Cardiac septum (tissue), 1 donor: ENCODE results near the gene STAP1. TPM values are rescaled to one million over a fixed set of nuclear protein-coding genes. Genes with fewer than 3 reads are reported as not detected.
"Not testable (repeated sequence)": the region's sequence is repeated elsewhere in the genome, so short reads cannot be mapped to it uniquely, and the experiment has no call there.

Experiments used
- DNase-seq: peaks from one replicate; pipeline ENCODE4 v3.0.0-alpha.2; 2020; ENCODE audit warnings: low spot score
- intact Hi-C: fragments of 100-400 bp; cut with DNase I; formaldehyde crosslinking; loops from one replicate; pipeline ENCODE4 v1.14.0; 2022
- total RNA-seq: library from RNA; stranded (reverse); fragmentation: NEBNext Ultra II Directional; extraction: Animal tissue kit (Norgen Biotek cat#: 25700); gene quantifications from one replicate; pipeline ENCODE4 v1.2.1, GENCODE V29; 2021
- donor health status: DM: no; HTN: no; CAD: no.

The STAP1 gene
- total RNA-seq, 1 donor from 2014 or later = not detected

- intact Hi-C loops = no loop called here
- no peak for DNase-seq
These were observed 45.5 kb downstream of the STAP1 start for GRCh38 chr4:67604029-67604381.

- intact Hi-C loops = no loop called here
- DNase-seq = no peak
These were observed 46.2 kb downstream of the STAP1 start for GRCh38 chr4:67604749-67605148.

DNA sequence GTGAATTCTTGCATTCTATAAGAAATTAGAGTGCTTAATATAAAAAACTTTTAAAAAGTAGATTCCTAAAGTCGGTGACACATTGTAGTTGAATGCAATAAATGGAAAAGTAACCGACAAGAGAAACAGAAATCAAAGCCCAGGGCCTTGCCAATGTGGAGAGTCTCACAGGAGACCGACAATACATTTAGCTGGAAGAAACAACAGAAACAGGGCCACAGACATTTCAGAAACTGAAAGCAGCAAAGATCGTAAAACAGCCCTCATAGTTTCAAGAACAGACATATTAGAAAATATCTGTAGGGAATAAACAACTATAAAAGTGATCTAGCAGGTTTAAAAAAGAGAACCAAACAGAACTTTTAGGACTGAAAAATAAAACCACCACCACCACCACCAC, 49.5 kb downstream of the STAP1 start:
- DNase-seq = no peak
- intact Hi-C loops = no loop called here

- intact Hi-C loops = no loop called here
- no peak for DNase-seq
These were observed 55.7 kb downstream of the STAP1 start for GRCh38 chr4:67614186-67614585.

DNA sequence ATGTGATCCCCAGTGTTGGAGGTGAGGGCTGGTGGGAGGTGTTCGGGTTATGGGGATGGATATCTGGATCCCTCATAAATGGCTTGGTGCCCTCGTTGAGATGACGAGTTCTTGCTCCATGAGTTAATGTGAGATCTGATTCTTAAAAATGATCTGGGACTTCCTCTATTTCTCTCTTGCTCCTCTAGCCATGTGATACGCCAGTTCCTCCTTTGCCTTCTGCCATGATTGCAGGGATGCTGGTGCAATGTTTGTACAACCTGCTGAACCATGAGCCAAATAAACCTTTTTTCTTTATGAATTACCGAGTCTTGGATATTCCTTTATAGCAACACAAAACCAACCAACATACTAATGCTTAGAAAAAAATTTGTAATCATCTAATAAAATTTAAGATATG, 56.6 kb downstream of the STAP1 start:
- DNase-seq = no peak
- intact Hi-C loops = no loop called here

GRCh38 chr4:67616478-67616877, 58.0 kb downstream of the STAP1 start:
- intact Hi-C loops = no loop called here

GRCh38 chr4:67624939-67625338, 66.4 kb downstream of the STAP1 start:
- intact Hi-C loops = no loop called here
- DNase-seq = no peak

More at GRCh38 chr4:67616478-67616877, 58.0 kb downstream of the STAP1 start:
- no peak for DNase-seq

DNA sequence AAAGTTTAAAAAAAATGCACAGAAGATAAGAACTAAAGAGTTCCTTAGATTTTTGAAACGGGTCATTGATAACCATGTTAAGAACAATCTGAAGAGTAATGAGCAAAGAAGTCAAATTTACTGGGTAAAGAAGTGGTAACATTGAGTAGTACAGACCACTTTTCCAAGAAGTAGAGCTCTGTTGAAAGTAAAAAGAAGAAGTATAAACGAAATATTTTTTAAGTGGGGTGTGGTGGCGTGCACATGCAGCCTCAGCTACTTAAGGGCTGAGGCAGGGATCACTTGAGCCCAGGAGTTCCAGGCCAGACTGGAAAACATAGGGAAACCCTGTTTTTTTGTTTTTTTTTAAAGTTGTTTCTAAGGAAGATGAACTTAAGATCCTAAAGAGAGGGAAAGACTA, 74.0 kb downstream of the STAP1 start:
- intact Hi-C loops = no loop called here
- no peak for DNase-seq

DNA sequence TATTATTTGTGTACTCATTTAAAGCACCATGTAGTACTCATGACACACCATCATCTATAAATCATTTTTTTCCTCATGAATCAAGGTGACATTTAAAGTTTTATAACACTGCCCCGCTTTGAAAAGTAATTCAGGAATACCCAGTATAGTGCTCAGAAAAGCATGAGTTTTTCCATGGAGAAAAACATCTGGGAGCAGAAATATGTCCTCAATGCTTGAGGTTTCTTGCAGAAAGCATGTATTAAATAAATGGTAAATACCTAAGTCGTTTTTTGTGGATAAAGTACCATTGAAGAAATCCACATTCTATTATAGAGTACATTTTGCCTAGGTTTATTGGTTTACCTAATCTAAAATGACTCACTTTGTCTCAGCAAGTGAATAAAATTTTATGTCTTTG, 76.2 kb downstream of the STAP1 start:
- intact Hi-C loops = no loop called here
- DNase-seq = no peak

DNA sequence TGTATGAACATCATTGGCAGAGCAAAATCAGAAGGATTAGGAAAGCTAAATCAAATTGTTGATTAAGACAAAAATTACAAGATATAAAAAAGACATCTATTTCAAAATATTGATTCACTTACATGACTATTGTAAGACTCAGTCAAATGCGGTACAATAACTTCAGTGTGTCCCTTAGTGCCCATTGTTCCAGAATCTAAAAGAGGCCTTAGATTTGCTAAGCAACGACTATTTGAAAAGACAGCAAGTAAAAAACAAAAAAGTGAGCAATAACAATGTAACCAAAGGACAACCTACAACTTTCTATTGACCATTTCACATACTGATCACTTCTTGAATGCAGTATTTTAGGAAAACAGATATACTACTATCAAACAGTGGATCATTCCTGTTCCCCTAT, 76.8 kb downstream of the STAP1 start:
- DNase-seq = no peak
- intact Hi-C loops = no loop called here

DNA sequence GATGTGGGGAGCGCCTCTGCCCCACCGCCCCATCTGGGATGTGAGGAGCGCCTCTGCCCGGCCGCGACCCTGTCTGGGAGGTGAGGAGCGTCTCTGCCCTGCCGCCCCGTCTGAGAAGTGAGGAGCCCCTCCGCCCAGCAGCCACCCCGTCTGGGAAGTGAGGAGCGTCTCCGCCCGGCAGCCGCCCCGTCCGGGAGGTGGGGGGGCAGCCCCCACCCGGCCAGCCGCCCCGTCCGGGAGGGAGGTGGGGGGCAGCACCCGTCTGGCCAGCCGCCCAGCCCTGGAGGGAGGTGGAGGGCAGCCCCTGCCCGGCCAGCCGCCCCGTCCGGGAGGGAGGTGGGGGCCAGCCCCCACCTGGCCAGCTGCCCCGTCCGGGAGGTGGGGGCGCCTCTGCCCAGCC, 78.5 kb downstream of the STAP1 start:
- intact Hi-C loops, DNase-seq: not testable (repeated sequence)

- no peak for DNase-seq
- intact Hi-C loops = no loop called here
These were observed 79.6 kb downstream of the STAP1 start for GRCh38 chr4:67638136-67638535.

DNA sequence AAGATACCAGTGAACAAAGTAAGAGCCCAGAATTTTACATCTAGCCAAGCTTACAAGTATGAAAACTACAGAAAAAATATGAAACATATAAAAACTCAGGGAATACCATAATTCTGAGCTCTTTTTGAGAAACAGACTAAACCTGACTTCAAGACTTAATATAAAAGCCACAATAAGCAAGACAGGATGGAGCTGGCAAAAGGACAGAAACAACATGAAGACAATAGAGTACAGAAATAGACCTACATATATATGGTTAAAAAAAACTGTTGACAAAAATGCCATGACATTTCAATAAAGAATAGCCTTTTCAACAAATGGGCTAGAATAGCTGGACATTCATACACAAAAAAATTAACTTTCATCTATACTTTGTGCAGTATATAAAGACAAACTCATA, 93.0 kb downstream of the STAP1 start:
- intact Hi-C loops = no loop called here
- no peak for DNase-seq

Other genes starting within 250 kb of the STAP1 start
- gene CENPC, start 13.2 kb upstream of the STAP1 start, total RNA-seq = 9.3 TPM
- 24.0 TPM for gene UBA6, start 142.4 kb downstream of the STAP1 start, total RNA-seq
- gene GNRHR, start 195.7 kb downstream of the STAP1 start, total RNA-seq = not detected